Measurements from ENCODE around the gene BPI.
"Not testable (repeated sequence)": the region's sequence is repeated elsewhere in the genome, so short reads cannot be mapped to it uniquely, and the experiment has no call there.

The BPI gene

GRCh38 chr20:38373231-38373867 lies 69.4 kb downstream of the BPI start:
- DNase-seq = no peak

GRCh38 chr20:38373898-38374297 lies 69.9 kb downstream of the BPI start:
- no peak for DNase-seq

DNA sequence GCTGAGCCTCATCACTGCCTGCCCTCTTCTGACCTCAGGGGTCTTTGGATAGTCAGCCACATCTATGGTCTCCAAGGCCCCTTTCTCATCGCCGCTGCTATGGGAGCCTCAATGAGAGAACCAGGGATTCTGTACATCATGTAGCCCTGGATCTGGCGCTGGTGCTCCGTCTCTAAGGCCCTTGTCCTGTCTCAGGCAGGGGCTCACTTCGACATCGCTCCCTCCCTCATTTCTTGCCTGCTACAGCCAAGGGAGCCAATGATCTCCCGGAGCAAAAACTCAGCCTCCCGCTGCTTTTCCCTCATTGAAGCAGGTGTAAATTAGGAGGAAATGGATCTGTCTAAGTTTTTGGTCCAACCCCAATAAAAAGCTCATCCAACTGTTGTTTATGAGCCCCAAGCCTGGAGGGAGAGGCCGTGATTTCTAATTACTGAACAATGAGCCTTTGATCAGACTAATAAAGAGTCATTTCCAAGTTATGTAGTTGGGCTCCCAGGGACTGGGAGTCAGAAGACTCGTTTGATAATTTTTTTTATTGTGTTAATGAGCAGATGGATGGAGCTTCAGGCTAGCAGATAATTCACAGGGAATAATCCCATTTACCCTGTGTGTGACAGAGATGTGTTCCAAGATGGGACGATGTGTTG lies 73.2 kb downstream of the BPI start:
- DNase-seq = no peak

GRCh38 chr20:38377838-38378237 lies 73.9 kb downstream of the BPI start:
- DNase-seq = not testable (repeated sequence)

DNA sequence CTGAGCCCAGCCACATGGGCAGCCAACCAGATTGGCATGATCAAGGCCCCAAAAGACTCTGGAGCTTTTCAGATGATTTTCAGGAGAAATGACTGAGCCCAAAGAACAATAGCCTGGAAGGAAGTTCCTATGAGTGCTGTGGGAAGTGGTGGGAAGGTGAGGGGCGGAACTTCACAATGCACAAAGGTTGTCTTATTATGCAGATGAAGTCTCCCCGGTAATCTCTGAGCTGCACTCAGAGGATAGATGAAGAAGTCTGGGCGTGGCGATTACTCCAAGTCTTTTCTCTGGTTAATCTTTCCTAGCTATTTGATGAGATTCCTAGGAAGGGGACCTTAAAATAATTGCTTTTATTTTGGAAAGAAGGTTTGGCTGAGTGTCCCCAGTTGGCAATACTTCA lies 79.2 kb downstream of the BPI start:
- DNase-seq = no peak

GRCh38 chr20:38386004-38386403 lies 82.0 kb downstream of the BPI start:
- no peak for DNase-seq

DNA sequence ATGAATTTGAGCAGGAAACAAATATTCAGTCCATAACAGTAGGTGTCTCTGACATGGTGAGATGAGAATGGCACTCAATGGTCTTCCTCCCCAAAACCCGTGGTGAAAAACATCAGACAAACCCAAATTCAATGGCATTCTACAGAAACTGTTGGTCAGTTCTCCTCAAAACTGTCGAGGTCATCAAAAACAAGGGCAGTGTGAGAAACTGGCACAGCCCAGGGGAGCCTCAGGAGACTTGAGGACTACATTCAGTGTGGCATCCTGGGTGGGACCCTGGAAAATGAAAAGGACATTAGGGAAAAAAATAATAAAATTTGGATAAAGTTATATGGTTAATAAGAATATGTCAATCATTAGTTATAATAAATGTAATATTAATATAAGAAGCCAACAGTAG lies 82.9 kb downstream of the BPI start:
- DNase-seq = no peak

All from RPMI8226 (cell line).